AG04450 (cell line): ENCODE data around the gene IDH3G. TPM values are rescaled to one million over a fixed set of nuclear protein-coding genes. Genes with fewer than 3 reads are reported as not detected.

Experiments used
- CTCF ChIA-PET: fragments of 300-600, 350-600 bp; formaldehyde crosslinking; extraction: SDS; loops from one replicate; lab custom pipeline; 2022; ENCODE audit warnings: antibody characterized with exemption, inconsistent platforms; lab: Charles Lee
- POLR2A ChIA-PET: fragments of 350-600 bp; formaldehyde crosslinking; extraction: SDS; loops from one replicate; lab custom pipeline; 2021; ENCODE audit warnings: antibody characterized with exemption, inconsistent platforms; lab: Yijun Ruan, JAX
- DNase-seq: peaks from one replicate; pipeline ENCODE4 v3.0.0-alpha.2; 2011; ENCODE audit warnings: low read depth, low spot score
- H3K27ac ChIP-seq: one replicate; pipeline ENCODE4 v1.5.1; 2012; ENCODE audit warnings: low read depth, low read length, control low read depth
- H3K27me3 ChIP-seq: one replicate; pipeline ENCODE4 v1.6.0; 2012; ENCODE audit warnings: low read length; ENCODE audit not compliant: control insufficient read depth, insufficient read depth
- H3K4me3 ChIP-seq: 2 replicates; pipeline ENCODE4 v1.5.1; 2011; ENCODE audit warnings: mild to moderate bottlenecking, low read depth, low read length, control low read depth
- H3K9me3 ChIP-seq: 2 replicates; pipeline ENCODE4 v1.5.1; 2012; ENCODE audit warnings: low read length; ENCODE audit not compliant: control insufficient read depth, insufficient read depth
- CTCF ChIP-seq: IDR thresholded peaks from 2 replicates; pipeline ENCODE4 v1.5.1; 2011; ENCODE audit warnings: low read depth, low read length, control low read depth, inconsistent platforms
- polyA minus RNA-seq: library from RNA; depleted of rRNA, polyadenylated mRNA; stranded (reverse); fragments of >200 nt; gene quantifications from 2 replicates; pipeline ENCODE4 v1.2.3, GENCODE V29; 2011; rRNA and poly(A)+ RNA removed
- polyA plus RNA-seq: library from polyadenylated mRNA; depleted of rRNA; stranded (reverse); fragments of >200 nt; gene quantifications from 2 replicates; pipeline ENCODE4 v1.2.3, GENCODE V29; 2011; rRNA removed

IDH3G gene
- polyA plus RNA-seq (42.8 and 60.7 TPM in 2 replicates), polyA minus RNA-seq (94.9 and 130 TPM in 2 replicates)

GRCh38 chrX:153794018-153794896 lies at the start of gene IDH3G, which contains the start of gene SSR4:
Gene IDH3G, minus strand, starts transcription at chrX:153794375. Its CDS starts 49 bp downstream, at chrX:153794326.
Gene SSR4, plus strand, starts transcription at chrX:153794668. Its CDS starts 20 bp downstream, at chrX:153794688.
- H3K27ac ChIP-seq = peak within 1 kb of the TSS; percentile 92
- CTCF ChIA-PET = interaction anchor here (1.6 to 1.7 kb wide), 2 partner anchors 129 to 131 kb away, joined by 3 to 5 read pairs; no protein-coding TSS in a partner anchor

GRCh38 chrX:153836921-153837320 lies 42.7 kb upstream of the IDH3G start:
- peaks cover 10% of the 10 kb centered on the region for H3K27me3 ChIP-seq
- H3K9me3 ChIP-seq = no peaks in the 10 kb centered on the region
- H3K4me3 ChIP-seq = no peak overlapping the region
- ChIA-PET CTCF (no interaction called here), POLR2A (no interaction called here)
- no peak overlapping the region for H3K27ac ChIP-seq
- DNase-seq = no peak
- no peak for TF ChIP-seq CTCF

More at GRCh38 chrX:153794018-153794896, at the start of gene IDH3G, which contains the start of gene SSR4:
- no peak for TF ChIP-seq CTCF
- no peaks in the 10 kb centered on the region for H3K27me3 ChIP-seq
- peak; percentile 88 for DNase-seq
- no peaks in the 10 kb centered on the region; the same call in 1 of the 2 replicates for H3K9me3 ChIP-seq
- POLR2A ChIA-PET = interaction anchor here (0.8 to 1.4 kb wide), 6 partner anchors 8 to 176 kb away, joined by 3 to 6 read pairs (median 4); partner anchors contain the start of genes NAA10 and SRPK3
- H3K4me3 ChIP-seq = peak within 1 kb of the TSS; percentile 82

- H3K27me3 ChIP-seq = peaks cover 36% of the 10 kb centered on the region
- ChIA-PET POLR2A (no interaction called here), CTCF (no interaction called here)
- no peak for DNase-seq
- H3K27ac ChIP-seq = no peak overlapping the region
- TF ChIP-seq CTCF = no peak
- H3K4me3 ChIP-seq = no peak overlapping the region
- H3K9me3 ChIP-seq = no peaks in the 10 kb centered on the region
Measured at GRCh38 chrX:153832728-153833127, 38.6 kb upstream of the IDH3G start.

- DNase-seq = no peak
- peaks cover 38% of the 10 kb centered on the region for H3K27me3 ChIP-seq
- H3K4me3 ChIP-seq = no peak overlapping the region
- no peak overlapping the region for H3K27ac ChIP-seq
- ChIA-PET POLR2A (no interaction called here), CTCF (no interaction called here)
- no peak for TF ChIP-seq CTCF
- no peaks in the 10 kb centered on the region for H3K9me3 ChIP-seq
Measured at GRCh38 chrX:153831429-153832150, 37.4 kb upstream of the IDH3G start.
